H1 (cell line): ENCODE data around the gene SOX10.

Experiments
- CHD2 ChIP-seq: IDR thresholded peaks from 2 replicates; pipeline ENCODE4 v1.6.1; 2012; ENCODE audit warnings: low read length, improper control_type of control experiment
- GTF2F1 ChIP-seq: IDR thresholded peaks from 2 replicates; pipeline ENCODE4 v1.6.1; 2012; ENCODE audit warnings: low read depth, low read length, improper control_type of control experiment, borderline replicate concordance

DNA sequence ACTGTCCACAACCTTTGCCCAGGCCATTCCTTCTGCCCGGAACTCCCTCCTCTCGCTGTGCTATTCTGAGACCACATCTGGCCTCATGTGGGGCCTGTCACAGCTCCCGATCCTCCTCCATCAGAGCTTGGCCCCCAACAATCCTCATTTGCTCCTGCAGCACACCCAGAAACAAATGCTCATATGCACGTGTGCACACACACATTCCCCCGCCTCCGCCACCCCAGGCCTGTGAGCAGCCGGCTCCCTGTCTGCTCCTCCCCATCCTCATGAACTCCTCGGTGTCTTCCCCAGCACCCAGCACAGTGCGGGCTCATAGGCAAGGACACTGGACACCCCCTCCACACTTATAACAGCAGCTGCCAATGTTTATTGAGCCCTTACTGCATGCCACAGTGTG is 43.1 kb upstream of the SOX10 start:
- no peak for TF ChIP-seq GTF2F1
- TF ChIP-seq CHD2 = no peak
